Measurements from ENCODE around the gene PKP2. TPM values are rescaled to one million over a fixed set of nuclear protein-coding genes. Genes with fewer than 3 reads are reported as not detected.
A peak's percentile ranks its signal among the peaks of the same experiment; 100 is the strongest.

PKP2 gene
- total and polyA plus RNA-seq, 11 donors = 111 to 576 (median 368) TPM

GRCh38 chr12:32839828-32840227, 56.7 kb downstream of the PKP2 start:
- ATAC-seq = peak in 2 of 4 donors; percentile 22 to 44
- H3K27me3 ChIP-seq = no peaks in the 10 kb centered on the region
- peaks cover 0 to 41% (median 7%) of the 10 kb centered on the region in 12 donors for H3K4me1 ChIP-seq
- TF ChIP-seq, protein P1, sequence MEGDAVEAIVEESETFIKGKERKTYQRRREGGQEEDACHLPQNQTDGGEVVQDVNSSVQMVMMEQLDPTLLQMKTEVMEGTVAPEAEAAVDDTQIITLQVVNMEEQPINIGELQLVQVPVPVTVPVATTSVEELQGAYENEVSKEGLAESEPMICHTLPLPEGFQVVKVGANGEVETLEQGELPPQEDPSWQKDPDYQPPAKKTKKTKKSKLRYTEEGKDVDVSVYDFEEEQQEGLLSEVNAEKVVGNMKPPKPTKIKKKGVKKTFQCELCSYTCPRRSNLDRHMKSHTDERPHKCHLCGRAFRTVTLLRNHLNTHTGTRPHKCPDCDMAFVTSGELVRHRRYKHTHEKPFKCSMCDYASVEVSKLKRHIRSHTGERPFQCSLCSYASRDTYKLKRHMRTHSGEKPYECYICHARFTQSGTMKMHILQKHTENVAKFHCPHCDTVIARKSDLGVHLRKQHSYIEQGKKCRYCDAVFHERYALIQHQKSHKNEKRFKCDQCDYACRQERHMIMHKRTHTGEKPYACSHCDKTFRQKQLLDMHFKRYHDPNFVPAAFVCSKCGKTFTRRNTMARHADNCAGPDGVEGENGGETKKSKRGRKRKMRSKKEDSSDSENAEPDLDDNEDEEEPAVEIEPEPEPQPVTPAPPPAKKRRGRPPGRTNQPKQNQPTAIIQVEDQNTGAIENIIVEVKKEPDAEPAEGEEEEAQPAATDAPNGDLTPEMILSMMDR (IDR thresholded peaks at IDR 0.05) = no peak
- no peak for TF ChIP-seq POLR2A (IDR thresholded peaks at IDR 0.05)
- 29 to 44% (median 35%) methylated on average over 3 to 4 of the region's 4 CpGs for WGBS, 4 donors
- peak overlapping the region in 8 of 12 donors; percentile 1 to 53 (median 37) for H3K27ac ChIP-seq
- H3K36me3 ChIP-seq = peaks cover 0 to 61% (median 11%) of the 10 kb centered on the region in 9 donors
- no peaks in the 10 kb centered on the region for H3K9me3 ChIP-seq
- intact Hi-C loops (cut with DNase I) = no loop called here
- no peak for DNase-seq
- no peak overlapping the region for H3K4me3 ChIP-seq

DNA sequence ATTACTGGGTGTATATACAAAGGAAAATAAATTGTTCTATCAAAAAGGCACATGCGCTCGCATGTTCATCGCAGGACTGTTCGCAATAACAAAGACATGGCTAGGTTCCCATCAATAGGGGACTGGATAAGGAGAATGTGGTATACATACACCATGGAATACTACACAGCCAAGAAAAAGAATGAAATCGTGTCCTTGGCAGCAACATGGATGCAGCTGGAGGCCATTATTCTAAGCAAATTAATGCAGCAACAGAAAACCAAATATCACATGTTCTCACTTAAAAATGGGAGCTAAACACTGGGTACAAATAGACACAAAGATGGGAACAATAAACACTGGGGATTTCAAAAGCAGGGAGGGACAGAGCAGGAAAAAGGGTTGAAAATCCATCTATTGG, 58.6 kb downstream of the PKP2 start:
- TF ChIP-seq POLR2A (IDR thresholded peaks at IDR 0.05) = no peak
- TF ChIP-seq, protein P1 (IDR thresholded peaks at IDR 0.05) = no peak
- Histone ChIP-seq H3K36me3 (peaks cover 0 to 59% (median 11%) of the 10 kb centered on the region in 9 donors), H3K27me3 (no peaks in the 10 kb centered on the region), H3K9me3 (no peaks in the 10 kb centered on the region), H3K4me1 (peaks cover 0 to 37% (median 3%) of the 10 kb centered on the region in 12 donors), H3K27ac (no peak overlapping the region), H3K4me3 (no peak overlapping the region)
- ATAC-seq (no peak), DNase-seq (no peak)
- 95 to 97% (median 96%) methylated on average over 5 of the region's 5 CpGs for WGBS, 4 donors
- intact Hi-C loops (cut with DNase I) = no loop called here

- ATAC-seq (peak in 2 of 4 donors; percentile 26 to 55), DNase-seq (no peak)
- Histone ChIP-seq H3K4me1 (peaks cover 0 to 28% (median 3%) of the 10 kb centered on the region in 12 donors), H3K27me3 (no peaks in the 10 kb centered on the region), H3K9me3 (no peaks in the 10 kb centered on the region), H3K36me3 (peaks cover 0 to 56% (median 11%) of the 10 kb centered on the region in 9 donors), H3K4me3 (no peak overlapping the region), H3K27ac (peak overlapping the region in 2 of 12 donors; percentile 18 to 34)
- intact Hi-C loops (cut with DNase I) = no loop called here
- WGBS, 4 donors = 57 to 63% (median 61%) methylated on average over 3 of the region's 3 CpGs
- no peak for TF ChIP-seq POLR2A (IDR thresholded peaks at IDR 0.05)
- TF ChIP-seq, protein P1 (IDR thresholded peaks at IDR 0.05) = no peak
Observed at GRCh38 chr12:32836710-32837109, 59.9 kb downstream of the PKP2 start.

- peak overlapping the region in 8 of 12 donors; percentile 11 to 58 (median 26) for H3K27ac ChIP-seq
- peaks cover 0 to 21% (median 0%) of the 10 kb centered on the region in 12 donors for H3K4me1 ChIP-seq
Observed at GRCh38 chr12:32834122-32834521, 62.5 kb downstream of the PKP2 start.

More at GRCh38 chr12:32834122-32834521, 62.5 kb downstream of the PKP2 start:
- DNase-seq (no peak), ATAC-seq (peak in 2 of 4 donors; percentile 15 to 55)
- no peaks in the 10 kb centered on the region for H3K27me3 ChIP-seq
- TF ChIP-seq, protein P1 (IDR thresholded peaks at IDR 0.05) = no peak
- peak in 1 of 2 donors; percentile 22 for TF ChIP-seq POLR2A (IDR thresholded peaks at IDR 0.05)
- H3K9me3 ChIP-seq = no peaks in the 10 kb centered on the region
- intact Hi-C loops (cut with DNase I) = no loop called here
- H3K4me3 ChIP-seq = no peak overlapping the region
- peaks cover 0 to 40% (median 0%) of the 10 kb centered on the region in 9 donors for H3K36me3 ChIP-seq
- 45 to 54% (median 53%) methylated on average over 2 of the region's 2 CpGs for whole genome bisulfite sequencing, 4 donors
